ENCODE results near the gene TLE6. TPM values are rescaled to one million over a fixed set of nuclear protein-coding genes. Genes with fewer than 3 reads are reported as not detected.

The TLE6 gene
- polyA plus RNA-seq, 1 donor from 2014 or later, result 5.7 TPM

- H3K9me3 ChIP-seq (ENCODE audit: low read length), result no peaks in the 10 kb centered on the region
- H2AFZ ChIP-seq (ENCODE audit: low read depth, low read length), result no peak overlapping the region
- H3K4me3 ChIP-seq (ENCODE audit: low read length), result no peak overlapping the region
- no peak for TF ChIP-seq REST (IDR thresholded peaks at IDR 0.05; ENCODE audit: borderline replicate concordance)
- no peak for TF ChIP-seq SMC3 (conservative IDR thresholded peaks at IDR 0.05; ENCODE audit: poor library complexity)
- TF ChIP-seq CTCF (IDR thresholded peaks at IDR 0.05; ENCODE audit: poor library complexity, severe bottlenecking), result no peak
- no peak for TF ChIP-seq TAF1 (IDR thresholded peaks at IDR 0.05; ENCODE audit: low read depth)
- TF ChIP-seq POLR2AphosphoS5 (IDR thresholded peaks at IDR 0.05), result no peak
- TF ChIP-seq MXI1 (conservative IDR thresholded peaks at IDR 0.05; ENCODE audit: poor library complexity, severe bottlenecking), result no peak
- TF ChIP-seq EZH2 (IDR thresholded peaks at IDR 0.05; ENCODE audit: borderline replicate concordance, insufficient read depth, low read length, poor library complexity, severe bottlenecking), result no peak
- H3K79me2 ChIP-seq (replicated peaks; ENCODE audit: insufficient read depth, low read length), result no peaks in the 10 kb centered on the region
- H3K27ac ChIP-seq (ENCODE audit: low read length), result no peak overlapping the region
- H4K20me1 ChIP-seq (ENCODE audit: insufficient read depth), result no peaks in the 10 kb centered on the region
- H3K27me3 ChIP-seq (ENCODE audit: insufficient read depth, low read depth, low read length), result peaks cover 3% of the 10 kb centered on the region
- H3K36me3 ChIP-seq (ENCODE audit: insufficient read depth, low read length), result no peaks in the 10 kb centered on the region
- H3K9me2 ChIP-seq (ENCODE audit: insufficient read depth, low read length), result no peaks in the 10 kb centered on the region
- no peaks in the 10 kb centered on the region for H3F3A ChIP-seq (ENCODE audit: insufficient read depth, low read length, poor library complexity, severe bottlenecking)
- no peak overlapping the region for H3K4me2 ChIP-seq (ENCODE audit: low read length)
- H3K9ac ChIP-seq (ENCODE audit: low read length), result no peak overlapping the region
Measured at GRCh38 chr19:3006075-3006767, 28.9 kb downstream of the TLE6 start.

- Histone ChIP-seq H3K36me3 (ENCODE audit: insufficient read depth, low read length) (no peaks in the 10 kb centered on the region), H3K9me2 (ENCODE audit: insufficient read depth, low read length) (no peaks in the 10 kb centered on the region), H3K79me2 (replicated peaks; ENCODE audit: insufficient read depth, low read length) (no peaks in the 10 kb centered on the region), H3K4me3 (ENCODE audit: low read length) (no peak overlapping the region), H4K20me1 (ENCODE audit: insufficient read depth) (no peaks in the 10 kb centered on the region), H3K9ac (ENCODE audit: low read length) (no peak overlapping the region), H3K4me2 (ENCODE audit: low read length) (no peak overlapping the region), H3K27ac (ENCODE audit: low read length) (no peak overlapping the region), H3K9me3 (ENCODE audit: low read length) (no peaks in the 10 kb centered on the region), H3F3A (ENCODE audit: insufficient read depth, low read length, poor library complexity, severe bottlenecking) (no peaks in the 10 kb centered on the region), H3K27me3 (ENCODE audit: insufficient read depth, low read depth, low read length) (peaks cover 7% of the 10 kb centered on the region), H2AFZ (ENCODE audit: low read depth, low read length) (no peak overlapping the region)
- TF ChIP-seq EZH2 (IDR thresholded peaks at IDR 0.05; ENCODE audit: borderline replicate concordance, insufficient read depth, low read length, poor library complexity, severe bottlenecking) (no peak), POLR2AphosphoS5 (IDR thresholded peaks at IDR 0.05) (no peak), CTCF (IDR thresholded peaks at IDR 0.05; ENCODE audit: poor library complexity, severe bottlenecking) (no peak), MXI1 (conservative IDR thresholded peaks at IDR 0.05; ENCODE audit: poor library complexity, severe bottlenecking) (no peak), TAF1 (IDR thresholded peaks at IDR 0.05; ENCODE audit: low read depth) (no peak), RAD21 (conservative IDR thresholded peaks at IDR 0.05) (no peak), REST (IDR thresholded peaks at IDR 0.05; ENCODE audit: borderline replicate concordance) (no peak), EP300 (conservative IDR thresholded peaks at IDR 0.05; ENCODE audit: poor library complexity, severe bottlenecking) (no peak), SMC3 (conservative IDR thresholded peaks at IDR 0.05; ENCODE audit: poor library complexity) (no peak)
Measured at GRCh38 chr19:3007975-3008374, 30.6 kb downstream of the TLE6 start.
